Activated T-cell treated with anti-CD3 and anti-CD28 coated beads for 4 hours (primary cell): Measurements from ENCODE around the gene HRH2.
A peak's percentile ranks its signal among the peaks of the same experiment; 100 is the strongest.
"Not testable (repeated sequence)": the region's sequence is repeated elsewhere in the genome, so short reads cannot be mapped to it uniquely, and the experiment has no call there.

ENCODE experiments used
- DNase-seq: peaks from one replicate; pipeline ENCODE4 v3.0.0-alpha.2; 2020

The HRH2 gene

GRCh38 chr5:175718401-175719108 is 60.7 kb downstream of the HRH2 start:
- peak; percentile 67 for DNase-seq

GRCh38 chr5:175719109-175719432 is 61.2 kb downstream of the HRH2 start:
- not testable (repeated sequence) for DNase-seq

- no peak for DNase-seq
Measured at GRCh38 chr5:175724314-175725275, 66.7 kb downstream of the HRH2 start.

GRCh38 chr5:175728316-175728715 is 70.4 kb downstream of the HRH2 start:
- no peak for DNase-seq

- DNase-seq = no peak
Measured at GRCh38 chr5:175728885-175729828, 71.3 kb downstream of the HRH2 start.

- DNase-seq = peak; percentile 93
Measured at GRCh38 chr5:175729829-175730277, 72.0 kb downstream of the HRH2 start.

GRCh38 chr5:175731172-175731571 is 73.3 kb downstream of the HRH2 start:
- DNase-seq = no peak

GRCh38 chr5:175731756-175732465 is 74.0 kb downstream of the HRH2 start:
- no peak for DNase-seq

GRCh38 chr5:175733017-175733416 is 75.1 kb downstream of the HRH2 start:
- no peak for DNase-seq

- DNase-seq = no peak
Measured at GRCh38 chr5:175734016-175734415, 76.1 kb downstream of the HRH2 start.

GRCh38 chr5:175734501-175734900 is 76.6 kb downstream of the HRH2 start:
- DNase-seq = no peak

GRCh38 chr5:175735701-175736100 is 77.8 kb downstream of the HRH2 start:
- DNase-seq = no peak

- no peak for DNase-seq
Measured at GRCh38 chr5:175736652-175737051, 78.8 kb downstream of the HRH2 start.

- no peak for DNase-seq
Measured at GRCh38 chr5:175737481-175737880, 79.6 kb downstream of the HRH2 start.

GRCh38 chr5:175738126-175738525 is 80.3 kb downstream of the HRH2 start:
- no peak for DNase-seq

- no peak for DNase-seq
Measured at GRCh38 chr5:175738602-175739133, 80.8 kb downstream of the HRH2 start.

- DNase-seq = no peak
Measured at GRCh38 chr5:175740014-175740413, 82.1 kb downstream of the HRH2 start.

GRCh38 chr5:175741556-175741955 is 83.7 kb downstream of the HRH2 start:
- no peak for DNase-seq

GRCh38 chr5:175742290-175742994 is 84.6 kb downstream of the HRH2 start:
- no peak for DNase-seq

- no peak for DNase-seq
Measured at GRCh38 chr5:175743676-175744210, 85.9 kb downstream of the HRH2 start.

GRCh38 chr5:175745210-175745609 is 87.3 kb downstream of the HRH2 start:
- no peak for DNase-seq
